ENCODE data around the gene NPEPL1.

The NPEPL1 gene

DNA sequence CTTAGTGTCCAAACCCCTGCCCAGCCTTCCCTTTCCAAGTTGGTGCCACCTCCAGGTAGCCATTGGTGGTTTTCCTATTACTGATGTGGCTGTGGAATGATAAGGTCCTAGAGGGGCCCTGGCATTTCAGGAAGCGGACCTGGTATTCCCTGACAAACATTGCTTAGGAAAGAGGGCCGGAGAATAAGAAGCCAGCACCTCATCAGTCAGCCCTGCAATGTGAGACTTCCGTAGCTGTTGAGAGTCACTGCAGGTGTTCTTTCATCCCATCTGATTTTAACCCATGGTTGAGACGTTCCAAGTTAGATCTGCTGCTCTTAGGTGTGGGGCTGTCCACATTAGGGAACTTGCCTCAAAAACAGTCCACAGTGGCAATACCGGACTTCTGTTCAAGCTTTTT is 14.8 kb upstream of the NPEPL1 start:
- no peak for DNase-seq (ENCODE audit: low read depth, low spot score)
- no peak overlapping the region for H3K27ac ChIP-seq

DNA sequence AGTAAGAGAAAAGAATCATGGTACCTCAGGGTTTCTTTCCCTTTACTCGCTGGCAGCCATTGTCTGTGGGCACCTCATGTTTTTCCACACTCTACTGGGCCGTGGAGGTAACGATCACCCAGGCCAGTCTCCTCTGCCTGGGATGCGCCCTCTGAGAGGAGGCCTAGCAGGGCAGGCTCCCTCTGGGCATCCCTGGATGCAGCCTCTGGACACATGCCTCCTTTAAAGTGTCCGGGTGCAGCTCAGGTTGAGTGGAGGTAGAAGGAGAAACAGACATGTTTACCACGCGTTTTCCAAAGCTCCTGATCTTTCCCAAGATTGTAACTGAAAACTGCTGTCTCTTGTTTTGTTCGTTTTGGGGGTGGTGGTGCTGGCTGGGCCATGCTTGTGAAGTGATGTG is 13.8 kb upstream of the NPEPL1 start:
- DNase-seq (ENCODE audit: low read depth, low spot score) = no peak
- no peak overlapping the region for H3K27ac ChIP-seq

DNA sequence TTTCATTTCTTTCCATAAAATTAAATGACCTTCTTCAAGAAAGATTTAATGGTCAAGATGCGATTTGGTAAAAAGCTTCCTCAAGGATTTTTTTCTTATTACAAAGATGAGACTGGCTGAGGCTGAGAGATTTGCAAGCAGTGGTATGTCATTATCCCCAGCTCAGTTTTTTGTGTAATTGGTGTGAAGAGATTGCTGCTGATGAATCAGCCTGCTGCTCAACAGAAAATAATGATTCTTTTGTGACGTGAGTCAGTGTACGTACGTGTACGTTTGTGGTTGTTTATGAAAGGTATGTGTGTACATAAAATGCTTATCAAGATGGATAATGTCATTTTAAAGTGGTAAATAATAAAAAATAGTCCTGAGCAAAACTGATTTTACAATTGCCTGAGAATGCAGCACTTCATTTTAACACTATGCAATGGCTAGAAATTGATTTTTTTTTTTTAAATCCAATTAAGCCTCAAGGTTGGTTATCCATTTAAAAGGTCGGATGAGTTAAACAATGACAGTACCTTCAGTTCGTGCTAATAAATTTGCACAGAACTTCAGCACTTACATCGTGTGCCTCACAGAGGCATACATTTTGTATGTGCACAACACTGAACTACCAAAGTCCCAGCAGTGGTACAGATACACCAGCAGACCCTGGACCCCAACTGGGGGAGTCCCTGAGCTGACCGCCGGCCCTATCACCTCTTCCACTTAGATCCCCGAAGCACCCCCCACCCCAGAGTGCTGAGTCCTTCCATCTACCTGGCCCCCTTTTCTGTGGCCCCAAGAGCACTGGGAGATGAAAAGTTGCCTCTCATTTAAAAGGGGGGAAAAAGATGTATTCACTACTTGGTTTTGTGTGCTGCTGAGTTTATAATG is 9.7 kb upstream of the NPEPL1 start:
- DNase-seq (ENCODE audit: low read depth, low spot score) = peak; percentile 49
- no peak overlapping the region for H3K27ac ChIP-seq

DNA sequence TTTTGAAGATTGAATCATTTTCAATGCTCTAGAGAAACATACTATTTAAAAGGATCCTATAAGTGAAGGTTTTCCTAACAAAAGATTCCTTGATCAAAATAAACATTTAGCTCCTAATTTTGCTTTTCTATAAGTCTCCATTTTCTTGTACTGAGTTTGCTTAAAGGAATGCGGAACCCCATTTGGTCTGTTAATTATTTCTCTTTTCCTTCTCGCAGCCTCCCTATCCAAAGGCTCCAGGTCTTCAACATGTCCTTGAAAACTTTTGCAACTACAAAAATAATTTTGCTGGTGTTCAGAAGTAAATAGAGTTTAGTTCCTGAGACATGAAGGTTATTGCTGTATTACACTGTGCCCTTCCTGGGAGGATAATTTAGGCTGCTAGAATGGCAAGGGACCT is 8.3 kb upstream of the NPEPL1 start:
- DNase-seq (ENCODE audit: low read depth, low spot score) = no peak
- H3K27ac ChIP-seq = no peak overlapping the region

DNA sequence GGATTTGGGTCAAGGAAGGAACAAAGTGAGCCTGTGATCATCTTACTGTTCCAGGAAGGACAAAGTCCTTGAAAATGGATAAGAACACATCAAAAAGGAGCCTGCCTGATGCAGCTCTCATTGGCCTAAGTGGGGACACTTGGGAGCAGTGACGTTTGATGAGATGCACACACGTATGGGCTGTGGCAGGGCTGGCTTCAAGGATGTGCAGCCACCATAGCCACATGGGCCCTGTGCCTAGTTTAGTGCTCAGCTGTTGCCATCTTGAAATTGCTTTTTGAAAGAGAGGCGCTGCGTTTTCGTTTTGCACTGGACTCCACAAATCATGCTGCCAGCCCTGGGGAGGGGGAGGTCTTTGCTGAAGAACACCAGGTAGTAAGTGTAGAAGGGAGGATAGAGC is 6.6 kb upstream of the NPEPL1 start:
- no peak for DNase-seq (ENCODE audit: low read depth, low spot score)
- no peak overlapping the region for H3K27ac ChIP-seq

DNA sequence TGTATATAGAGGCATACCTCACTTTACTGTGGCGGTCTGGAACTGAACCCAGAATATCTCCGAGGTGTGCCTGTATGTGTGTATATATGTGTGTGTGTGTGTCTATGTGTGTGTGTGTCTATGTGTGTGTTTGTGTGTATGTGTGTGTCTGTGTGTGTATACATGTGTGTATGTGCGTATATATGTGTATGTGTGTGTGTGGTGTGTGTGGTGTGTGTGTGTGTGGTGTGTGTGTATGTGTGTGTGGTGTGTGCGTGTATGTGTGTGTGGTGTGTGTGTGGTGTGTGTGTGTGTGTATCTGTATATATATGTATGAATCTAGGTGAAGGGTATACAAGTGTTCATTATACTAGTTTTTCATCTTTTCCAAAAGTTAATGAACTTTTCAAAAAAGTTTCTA is 4.2 kb upstream of the NPEPL1 start:
- no peak for DNase-seq (ENCODE audit: low read depth, low spot score)
- no peak overlapping the region for H3K27ac ChIP-seq

DNA sequence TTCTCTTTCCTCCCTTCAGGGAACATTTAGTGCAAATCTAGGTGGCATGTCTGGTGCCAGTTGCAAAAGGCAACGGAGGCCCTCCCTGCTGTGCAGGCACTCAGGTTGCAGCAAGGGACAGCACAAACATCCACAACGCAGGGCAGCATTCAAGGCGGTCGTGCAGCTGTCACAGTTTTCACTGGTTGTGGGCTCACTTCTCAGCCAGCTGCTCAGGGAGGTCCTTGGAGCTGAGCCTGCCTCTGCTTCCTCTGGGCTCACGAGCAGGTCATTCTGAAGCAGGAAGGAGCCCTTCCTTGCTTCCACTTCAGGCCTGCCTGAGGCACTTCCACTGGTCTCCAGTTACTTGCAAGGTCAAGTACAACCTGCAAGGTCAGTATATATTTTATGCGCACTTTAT is 3.8 kb upstream of the NPEPL1 start:
- DNase-seq (ENCODE audit: low read depth, low spot score) = no peak
- no peak overlapping the region for H3K27ac ChIP-seq

DNA sequence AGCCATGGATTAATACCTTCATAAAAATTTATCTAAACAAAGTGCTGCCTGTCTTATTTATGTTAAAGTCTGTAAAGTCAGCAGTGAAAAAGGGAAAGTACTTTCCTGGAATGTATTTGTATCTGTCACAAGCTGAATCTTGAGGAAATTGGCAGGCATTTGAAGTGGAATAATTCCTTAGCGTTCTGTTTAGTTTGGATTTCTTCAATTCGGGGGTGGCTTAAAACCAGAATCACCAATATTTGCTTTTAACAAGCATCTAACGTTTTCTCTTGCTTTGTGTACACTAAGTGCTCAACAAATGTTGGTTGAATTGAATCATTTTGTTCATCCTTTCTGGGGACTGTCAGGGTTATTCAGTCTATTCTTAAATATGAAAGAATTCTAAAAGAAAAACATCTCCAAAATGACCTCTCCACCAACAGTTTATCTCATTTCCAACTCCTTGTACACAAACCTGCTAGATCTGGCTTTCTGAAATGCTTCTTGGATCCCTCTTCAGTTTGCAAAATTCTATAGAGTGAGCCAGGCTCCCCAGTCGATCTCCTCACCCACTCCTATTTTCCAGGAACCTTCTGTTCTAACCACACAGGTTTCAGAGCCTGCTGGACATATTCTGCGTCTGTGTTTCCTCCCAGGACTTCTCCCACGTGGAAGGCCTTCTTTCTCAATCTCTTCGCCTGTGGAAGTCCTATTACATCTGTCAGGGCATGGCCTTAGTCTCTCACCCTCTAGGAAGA is 2.0 kb upstream of the NPEPL1 start:
- DNase-seq (ENCODE audit: low read depth, low spot score) = no peak
- H3K27ac ChIP-seq = peak overlapping the region; percentile 1

DNA sequence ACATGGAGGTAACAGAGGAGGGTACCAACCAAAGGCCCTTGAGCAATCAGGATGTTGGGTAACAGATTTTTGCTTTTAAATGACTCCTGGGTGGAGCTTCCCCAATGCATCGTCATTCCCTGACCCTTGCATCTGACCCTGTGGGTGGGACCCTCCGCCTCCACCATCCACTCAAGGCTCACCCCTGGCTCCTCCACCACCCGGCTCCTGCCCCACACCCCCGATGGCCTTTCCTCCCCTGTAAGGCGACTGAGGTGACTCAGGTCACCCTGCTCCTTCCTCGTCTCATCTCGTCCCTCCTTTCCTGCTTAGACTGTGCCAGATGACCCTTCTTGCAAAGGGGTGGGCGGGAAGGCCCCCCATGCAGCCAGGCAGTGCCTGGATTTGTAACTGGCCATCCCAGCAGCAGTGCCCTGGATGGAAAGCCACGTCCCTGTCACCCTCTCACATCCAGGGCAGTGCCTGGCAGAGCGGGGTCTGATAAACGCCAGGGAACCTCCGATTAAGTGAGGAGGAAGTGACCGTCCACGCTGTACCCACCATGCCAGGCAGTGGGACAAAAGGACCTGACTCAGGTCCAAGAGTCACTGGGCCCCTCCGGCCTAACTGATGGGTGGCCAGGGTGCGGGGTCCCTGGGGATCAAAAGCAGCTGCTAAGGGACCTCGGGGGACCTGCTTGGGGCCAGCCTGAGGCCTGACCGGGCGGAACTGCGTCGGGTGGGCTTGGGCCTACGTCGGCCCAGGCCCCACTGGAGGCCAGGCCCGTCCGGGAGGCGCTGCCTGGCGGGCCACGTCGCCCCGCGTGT is 624 bp upstream of the NPEPL1 start:
- no peak for DNase-seq (ENCODE audit: low read depth, low spot score)
- H3K27ac ChIP-seq = peak overlapping the region; percentile 32

DNA sequence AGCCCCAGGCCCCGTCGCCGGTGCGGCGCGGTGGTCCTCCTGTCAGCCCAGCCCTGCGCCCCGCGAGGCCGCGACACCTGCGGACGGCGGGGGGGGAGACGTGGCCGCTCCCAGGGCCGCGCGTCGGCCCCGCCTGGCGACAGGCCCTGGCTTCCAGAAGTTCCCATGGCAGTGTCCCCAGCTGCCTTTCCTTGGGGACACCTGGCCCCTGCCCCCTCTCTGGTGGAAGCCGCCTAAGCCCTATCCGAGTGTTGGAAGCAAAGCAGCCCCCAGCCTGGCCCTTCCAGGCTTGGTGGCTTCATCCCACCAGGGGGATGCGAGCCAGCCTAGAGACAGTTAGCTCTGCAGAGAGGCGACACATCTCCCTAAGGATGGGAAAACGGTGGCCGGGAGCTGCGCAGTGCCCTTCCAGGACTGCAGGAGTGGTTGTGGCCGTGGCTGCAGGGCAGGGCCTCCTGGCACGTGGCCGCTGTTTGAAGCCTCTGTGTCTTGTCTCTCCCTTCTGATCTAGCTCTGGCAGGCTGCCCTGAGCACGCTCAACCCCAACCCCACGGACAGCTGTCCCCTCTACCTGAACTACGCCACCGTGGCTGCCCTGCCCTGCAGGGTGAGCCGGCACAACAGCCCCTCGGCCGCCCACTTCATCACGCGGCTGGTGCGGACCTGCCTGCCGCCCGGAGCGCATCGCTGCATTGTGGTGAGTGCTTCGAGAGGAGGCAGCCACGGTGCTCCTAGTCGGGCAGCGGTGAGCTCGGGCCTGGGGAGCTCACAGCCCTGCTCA is 816 bp downstream of the NPEPL1 start:
- H3K27ac ChIP-seq = peak overlapping the region; percentile 32
- no peak for DNase-seq (ENCODE audit: low read depth, low spot score)

DNA sequence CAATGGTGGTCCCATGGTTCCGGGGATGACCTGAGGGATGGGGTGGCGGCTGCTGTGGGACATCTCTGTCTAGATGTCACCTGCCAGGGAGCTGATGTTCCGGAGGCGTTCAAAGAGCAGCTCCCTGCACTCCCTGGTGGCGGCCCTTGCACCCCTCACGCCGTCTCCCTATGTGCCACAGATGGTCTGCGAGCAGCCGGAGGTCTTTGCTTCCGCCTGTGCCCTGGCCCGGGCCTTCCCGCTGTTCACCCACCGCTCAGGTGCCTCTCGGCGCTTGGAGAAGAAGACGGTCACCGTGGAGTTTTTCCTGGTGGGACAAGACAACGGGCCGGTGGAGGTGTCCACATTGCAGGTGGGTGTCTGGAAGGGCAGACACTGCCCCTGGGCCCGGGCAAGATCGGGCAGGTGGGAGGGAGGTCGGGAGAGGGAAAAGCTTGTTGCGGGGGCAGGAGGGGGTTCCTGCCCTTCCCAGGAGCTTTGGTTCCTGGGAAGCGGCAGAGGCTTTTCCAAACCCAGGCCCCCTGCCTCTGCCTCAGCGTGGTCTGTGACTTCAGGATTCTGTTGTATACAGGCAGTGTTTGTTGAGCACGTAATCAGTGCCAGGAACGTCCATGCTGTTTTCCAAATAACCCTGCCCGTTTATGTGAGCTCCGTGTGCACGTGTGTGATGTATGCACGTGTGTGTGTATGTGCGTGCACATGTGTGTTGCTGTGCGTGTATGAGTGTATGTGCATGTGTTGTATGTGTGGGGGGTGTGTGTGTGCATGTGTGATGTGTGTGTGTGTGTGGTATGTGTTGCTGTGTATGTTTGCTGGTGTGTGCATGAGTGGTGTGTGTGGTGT is 1.9 kb downstream of the NPEPL1 start:
- no peak for DNase-seq (ENCODE audit: low read depth, low spot score)
- H3K27ac ChIP-seq = no peak overlapping the region

DNA sequence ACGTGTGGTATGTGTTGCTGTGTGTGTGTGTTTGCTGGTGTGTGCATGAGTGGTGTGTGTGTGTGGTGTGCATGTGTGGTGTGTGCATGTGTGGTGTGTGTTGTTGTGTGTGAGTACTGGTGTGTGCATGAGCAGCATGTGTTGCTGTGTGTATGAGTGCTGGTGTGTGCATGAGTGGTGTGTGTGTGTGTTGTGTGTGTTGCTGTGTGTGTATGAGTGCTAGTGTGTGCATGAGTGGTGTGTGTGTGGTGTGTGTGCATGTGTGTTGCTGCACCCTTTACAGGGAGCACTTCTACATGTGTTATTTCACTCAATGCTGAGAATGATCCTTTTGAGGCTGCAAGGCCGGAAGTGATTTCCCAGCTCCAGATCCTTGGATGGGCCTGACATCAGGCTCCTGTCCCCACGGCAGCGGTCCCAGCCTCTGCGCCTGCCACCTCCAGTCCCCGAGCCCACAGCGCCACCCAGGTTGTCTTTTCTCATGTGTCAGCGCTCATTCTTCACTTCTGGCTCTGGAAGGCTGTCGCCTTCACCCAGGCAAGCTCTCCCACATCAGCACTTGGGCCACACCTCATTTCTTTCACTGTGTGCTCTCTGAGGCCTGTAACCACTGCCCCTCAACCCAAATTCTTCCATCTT is 2.6 kb downstream of the NPEPL1 start:
- DNase-seq (ENCODE audit: low read depth, low spot score) = no peak
- H3K27ac ChIP-seq = no peak overlapping the region

DNA sequence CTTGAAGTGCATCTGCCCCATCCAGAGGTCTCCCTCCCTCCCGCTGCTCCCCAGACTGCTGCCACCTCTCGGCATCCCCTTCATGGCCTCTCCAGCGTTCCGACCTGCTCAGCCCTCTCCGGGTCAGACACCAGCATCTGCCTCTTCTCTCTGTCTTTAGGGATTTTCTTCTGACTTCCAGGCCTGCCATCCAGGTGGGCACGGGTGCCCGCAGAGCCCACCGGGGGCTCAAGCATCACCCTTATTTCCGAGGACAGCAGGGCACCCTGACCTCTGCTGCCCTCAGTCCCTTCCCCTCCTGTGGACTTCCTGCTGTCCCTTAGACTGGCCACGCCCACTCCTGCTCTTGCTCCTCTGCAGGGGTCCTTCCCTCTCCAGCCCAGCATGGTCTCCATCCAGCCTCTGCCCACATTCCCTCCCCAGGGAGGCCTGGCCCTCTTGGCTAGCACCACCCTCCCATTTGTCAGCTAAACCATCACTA is 3.3 kb downstream of the NPEPL1 start:
- no peak overlapping the region for H3K27ac ChIP-seq
- DNase-seq (ENCODE audit: low read depth, low spot score) = no peak

DNA sequence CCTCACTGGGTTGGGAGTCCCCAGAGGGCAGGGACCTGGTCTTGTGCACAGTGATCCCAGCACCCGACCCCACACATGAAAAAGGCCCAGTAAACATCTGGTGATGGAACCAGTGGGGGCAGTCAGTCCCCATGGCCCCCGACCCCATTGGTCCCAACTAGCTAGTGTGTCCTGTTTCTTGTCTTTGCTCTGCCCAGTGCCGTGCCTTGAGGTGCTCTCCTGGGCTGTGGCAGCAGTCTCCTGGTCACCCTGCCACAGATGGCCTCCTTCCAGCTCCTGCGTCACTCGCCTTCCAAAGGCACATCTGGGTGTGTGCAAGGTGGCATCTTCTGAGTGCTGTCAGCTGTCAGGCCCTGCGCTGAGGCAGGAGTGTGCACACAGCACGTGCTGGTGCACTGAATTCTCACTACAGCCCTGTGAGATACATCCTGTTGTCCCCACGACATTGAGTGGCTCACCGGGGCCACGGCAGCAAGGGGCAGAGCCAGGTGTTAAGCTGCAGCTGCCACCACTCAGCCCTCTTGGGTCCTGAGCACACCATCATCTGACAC is 3.9 kb downstream of the NPEPL1 start:
- no peak overlapping the region for H3K27ac ChIP-seq
- no peak for DNase-seq (ENCODE audit: low read depth, low spot score)

DNA sequence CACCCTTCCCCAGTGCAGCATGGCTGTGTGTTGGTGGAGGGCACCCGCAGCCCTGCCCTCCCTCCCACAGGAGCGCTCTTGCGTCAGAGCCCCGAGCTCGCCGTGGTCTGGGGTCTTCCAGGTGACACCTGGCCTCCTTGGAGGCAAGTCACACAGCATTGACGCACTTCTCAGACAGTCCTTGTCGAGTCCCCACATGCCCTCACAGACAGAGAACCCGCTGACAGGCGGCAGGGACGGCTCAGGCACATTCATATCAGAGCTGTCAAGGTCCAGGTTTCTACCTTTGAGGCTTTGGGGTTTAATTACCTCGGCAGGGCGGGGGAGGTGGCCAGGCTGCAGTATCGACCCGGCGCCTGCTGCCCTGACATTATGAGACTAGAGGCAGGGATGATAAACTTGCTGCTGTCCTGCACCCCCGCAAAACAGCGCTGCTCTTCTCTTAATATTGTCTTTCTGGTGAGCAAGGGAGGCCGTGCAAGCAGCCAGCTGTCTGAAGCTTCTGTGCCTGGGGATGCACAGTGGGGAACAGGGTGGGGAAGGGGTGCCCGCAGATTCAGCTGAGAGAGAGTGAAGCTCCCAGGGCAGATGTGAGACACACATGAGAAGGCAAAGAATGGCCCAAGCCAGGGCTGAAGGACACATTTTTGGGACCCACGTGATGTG is 4.7 kb downstream of the NPEPL1 start:
- DNase-seq (ENCODE audit: low read depth, low spot score) = no peak
- H3K27ac ChIP-seq = no peak overlapping the region

DNA sequence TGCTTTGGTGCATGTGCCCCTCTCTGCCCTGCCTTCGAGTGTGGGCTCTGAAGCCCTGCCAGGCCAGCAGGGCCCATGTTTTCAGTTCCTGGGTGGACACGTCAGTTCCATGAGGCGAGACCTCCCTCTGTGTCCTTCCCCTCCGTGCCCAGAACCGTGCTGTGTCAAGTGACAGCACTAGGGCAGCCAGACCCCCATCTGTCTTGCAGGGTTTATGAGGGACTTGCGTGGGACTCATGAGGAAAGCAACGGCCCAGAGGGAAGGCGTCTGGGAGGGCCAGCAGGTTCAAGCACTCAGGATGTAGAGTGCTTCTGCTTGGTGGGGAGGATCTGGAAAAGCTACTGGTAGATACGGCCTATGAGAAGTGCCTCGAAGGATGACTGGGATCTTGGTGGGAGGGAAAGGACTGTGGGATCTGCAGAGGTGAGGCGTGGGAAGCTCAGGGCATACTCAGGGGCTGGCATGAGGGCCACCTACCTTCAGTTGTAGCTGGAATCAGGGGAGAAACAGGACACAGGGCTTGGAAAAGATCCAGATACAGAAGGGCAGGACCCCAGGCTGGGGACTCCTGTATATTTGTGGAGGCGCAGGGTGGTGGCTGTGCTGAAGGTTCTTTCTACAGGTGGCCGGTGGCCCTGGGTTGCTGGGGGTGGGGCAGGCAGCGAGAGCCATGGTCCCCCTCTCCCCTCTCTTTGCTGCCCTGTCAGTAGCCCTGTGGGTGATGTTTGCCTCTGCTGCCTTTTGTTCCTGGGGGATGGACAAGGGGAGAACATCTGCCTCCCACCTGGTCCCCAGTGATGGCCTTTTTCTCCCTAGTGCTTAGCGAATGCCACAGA is 5.5 kb downstream of the NPEPL1 start:
- no peak overlapping the region for H3K27ac ChIP-seq
- no peak for DNase-seq (ENCODE audit: low read depth, low spot score)
